ENCODE measurements around the gene H2BK1.

The H2BK1 gene

DNA sequence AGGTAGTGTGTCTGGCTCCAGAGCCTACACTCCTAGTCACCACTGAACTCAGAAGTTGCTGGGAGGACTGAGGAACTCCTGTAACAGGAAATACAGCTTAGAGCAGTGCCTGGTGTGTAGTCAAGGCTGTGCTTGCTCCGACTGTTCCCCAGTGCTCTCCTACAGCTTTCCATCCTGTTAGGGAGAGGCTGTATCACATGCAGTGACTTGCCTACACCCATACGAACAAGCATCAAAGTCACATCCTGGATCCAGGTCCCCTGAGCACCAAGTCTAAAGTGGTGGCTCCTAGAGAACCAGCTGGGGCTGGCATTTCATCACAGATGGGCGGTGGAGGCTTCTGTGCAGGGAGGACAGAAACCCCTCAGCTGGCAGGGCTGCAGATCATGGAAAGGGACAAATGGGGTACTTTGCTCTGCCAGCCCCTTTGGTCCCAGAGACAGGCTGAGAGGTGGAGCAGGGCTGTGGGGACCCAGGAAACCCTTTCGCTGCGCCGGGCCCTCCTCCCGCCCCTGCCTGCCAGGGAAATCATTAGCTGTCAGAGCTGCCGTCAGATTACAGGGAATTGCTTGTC lies 30.9 kb downstream of the H2BK1 start:
- H3K27ac ChIP-seq (ENCODE audit: low read length) = no peak overlapping the region
- no peak for DNase-seq (ENCODE audit: low read depth, low spot score)
- no peak overlapping the region for H3K4me3 ChIP-seq (ENCODE audit: low read length)
- no peaks in the 10 kb centered on the region; the same call in 1 of the 2 replicates for H3K27me3 ChIP-seq (ENCODE audit: control insufficient read depth, insufficient read depth, low read length)
- no peaks in the 10 kb centered on the region for H3K9me3 ChIP-seq (ENCODE audit: control insufficient read depth, insufficient read depth, low read length)
- no peaks in the 10 kb centered on the region for H3K36me3 ChIP-seq (ENCODE audit: control insufficient read depth, insufficient read depth, low read length)
- peaks cover 5% of the 10 kb centered on the region for H3K4me1 ChIP-seq (ENCODE audit: control insufficient read depth, insufficient read depth, low read length)
- WGBS (ENCODE audit: insufficient coverage, insufficient read length) = no CpG with 5 or more reads among the region's 8 CpGs

DNA sequence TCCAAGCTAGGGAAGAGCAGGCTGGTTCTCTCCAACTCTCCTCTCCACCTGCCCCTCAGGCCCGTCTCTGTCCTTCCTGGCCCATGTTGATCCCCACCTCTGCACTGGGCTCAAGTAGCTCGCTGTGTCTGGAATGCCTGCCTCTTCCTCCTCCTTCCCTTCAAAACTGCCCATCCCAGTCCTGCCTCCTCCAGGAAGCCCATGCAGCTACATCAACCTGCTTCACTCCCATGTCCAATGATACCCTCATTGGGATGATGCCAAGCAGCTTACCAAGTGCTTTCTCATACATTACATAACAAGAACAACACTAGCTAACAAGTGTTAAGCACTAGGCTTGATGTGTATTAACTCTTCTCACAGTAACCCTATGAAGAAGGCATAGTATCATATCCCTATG lies 31.5 kb downstream of the H2BK1 start:
- Histone ChIP-seq H3K4me1 (ENCODE audit: control insufficient read depth, insufficient read depth, low read length) (peaks cover 5% of the 10 kb centered on the region), H3K27ac (ENCODE audit: low read length) (no peak overlapping the region), H3K9me3 (ENCODE audit: control insufficient read depth, insufficient read depth, low read length) (no peaks in the 10 kb centered on the region), H3K27me3 (ENCODE audit: control insufficient read depth, insufficient read depth, low read length) (no peaks in the 10 kb centered on the region; the same call in 1 of the 2 replicates), H3K4me3 (ENCODE audit: low read length) (no peak overlapping the region), H3K36me3 (ENCODE audit: control insufficient read depth, insufficient read depth, low read length) (no peaks in the 10 kb centered on the region)
- no peak for DNase-seq (ENCODE audit: low read depth, low spot score)
- no CpG with 5 or more reads among the region's 2 CpGs for WGBS (ENCODE audit: insufficient coverage, insufficient read length)

DNA sequence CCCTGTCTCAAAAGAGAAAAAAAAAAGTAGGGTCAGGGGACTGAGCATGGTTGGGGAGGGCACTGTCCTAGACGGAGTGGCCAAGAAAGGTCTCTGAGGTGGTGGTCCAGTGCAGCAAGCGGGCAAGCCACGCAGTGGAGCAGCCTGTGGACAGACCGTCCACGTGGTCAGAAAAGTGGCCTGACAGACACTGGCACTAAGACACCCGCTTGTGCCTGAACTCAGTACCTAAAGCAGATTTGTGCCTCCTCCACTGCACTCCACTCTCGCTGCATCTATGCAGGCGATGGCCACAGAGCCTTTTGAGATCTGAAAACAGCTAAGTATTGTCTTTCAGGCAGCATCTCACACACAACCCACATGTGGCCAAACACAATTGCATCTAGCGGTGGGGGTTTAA lies 32.1 kb downstream of the H2BK1 start:
- Histone ChIP-seq H3K27me3 (ENCODE audit: control insufficient read depth, insufficient read depth, low read length) (peaks cover 1% of the 10 kb centered on the region; the same call in 1 of the 2 replicates), H3K4me1 (ENCODE audit: control insufficient read depth, insufficient read depth, low read length) (peaks cover 5% of the 10 kb centered on the region), H3K9me3 (ENCODE audit: control insufficient read depth, insufficient read depth, low read length) (no peaks in the 10 kb centered on the region), H3K27ac (ENCODE audit: low read length) (no peak overlapping the region), H3K4me3 (ENCODE audit: low read length) (no peak overlapping the region), H3K36me3 (ENCODE audit: control insufficient read depth, insufficient read depth, low read length) (no peaks in the 10 kb centered on the region)
- DNase-seq (ENCODE audit: low read depth, low spot score) = no peak
- WGBS (ENCODE audit: insufficient coverage, insufficient read length) = no CpG with 5 or more reads among the region's 9 CpGs

DNA sequence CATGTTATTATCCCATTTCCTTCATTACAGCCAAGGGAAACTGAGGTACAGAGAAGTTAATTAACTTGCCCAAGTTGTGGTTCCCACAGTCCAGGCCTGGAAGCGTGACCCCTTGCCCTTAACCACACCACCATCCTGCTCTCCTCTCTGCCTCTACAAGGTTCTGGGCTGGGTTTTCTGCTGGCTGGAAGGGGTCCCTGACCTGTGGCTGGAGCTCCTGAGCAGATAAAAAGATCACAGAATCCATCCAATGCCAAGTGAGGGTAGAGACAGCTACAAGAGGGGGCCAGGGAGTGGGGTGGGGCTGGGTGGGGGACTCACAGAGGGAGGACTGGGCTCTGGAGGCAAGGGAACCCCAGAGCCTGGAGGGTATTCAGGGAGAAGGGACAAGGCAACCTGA lies 33.0 kb downstream of the H2BK1 start:
- Histone ChIP-seq H3K4me3 (ENCODE audit: low read length) (no peak overlapping the region), H3K27ac (ENCODE audit: low read length) (no peak overlapping the region), H3K36me3 (ENCODE audit: control insufficient read depth, insufficient read depth, low read length) (no peaks in the 10 kb centered on the region), H3K27me3 (ENCODE audit: control insufficient read depth, insufficient read depth, low read length) (peaks cover 4% of the 10 kb centered on the region; the same call in 1 of the 2 replicates), H3K4me1 (ENCODE audit: control insufficient read depth, insufficient read depth, low read length) (peaks cover 5% of the 10 kb centered on the region), H3K9me3 (ENCODE audit: control insufficient read depth, insufficient read depth, low read length) (no peaks in the 10 kb centered on the region)
- no CpG with 5 or more reads among the region's 1 CpG for WGBS (ENCODE audit: insufficient coverage, insufficient read length)
- no peak for DNase-seq (ENCODE audit: low read depth, low spot score)

DNA sequence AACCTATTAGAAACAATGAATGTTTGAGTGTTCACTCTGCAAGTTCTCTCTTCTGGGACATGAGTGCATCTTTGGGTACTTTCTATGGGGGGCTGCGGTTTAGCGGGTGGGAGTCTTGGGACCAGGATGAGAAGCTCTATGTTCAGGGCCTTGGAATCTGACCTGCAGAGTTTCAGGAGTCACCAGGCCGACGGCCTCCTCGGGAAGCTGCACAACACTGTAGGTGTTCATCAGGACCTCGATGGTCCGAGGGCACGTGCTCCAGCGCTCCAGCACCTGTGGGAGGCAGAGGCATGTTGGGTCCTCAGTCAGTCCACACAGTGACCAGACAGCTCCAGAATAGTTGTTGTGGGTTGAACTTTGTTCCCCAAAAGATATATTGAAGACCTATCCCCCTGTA lies 33.9 kb downstream of the H2BK1 start:
- no peaks in the 10 kb centered on the region for H3K9me3 ChIP-seq (ENCODE audit: control insufficient read depth, insufficient read depth, low read length)
- no CpG with 5 or more reads among the region's 9 CpGs for WGBS (ENCODE audit: insufficient coverage, insufficient read length)
- no peak for DNase-seq (ENCODE audit: low read depth, low spot score)
- H3K36me3 ChIP-seq (ENCODE audit: control insufficient read depth, insufficient read depth, low read length) = no peaks in the 10 kb centered on the region
- H3K4me3 ChIP-seq (ENCODE audit: low read length) = no peak overlapping the region
- peaks cover 4% of the 10 kb centered on the region; the same call in 1 of the 2 replicates for H3K27me3 ChIP-seq (ENCODE audit: control insufficient read depth, insufficient read depth, low read length)
- peaks cover 5% of the 10 kb centered on the region for H3K4me1 ChIP-seq (ENCODE audit: control insufficient read depth, insufficient read depth, low read length)
- H3K27ac ChIP-seq (ENCODE audit: low read length) = no peak overlapping the region

DNA sequence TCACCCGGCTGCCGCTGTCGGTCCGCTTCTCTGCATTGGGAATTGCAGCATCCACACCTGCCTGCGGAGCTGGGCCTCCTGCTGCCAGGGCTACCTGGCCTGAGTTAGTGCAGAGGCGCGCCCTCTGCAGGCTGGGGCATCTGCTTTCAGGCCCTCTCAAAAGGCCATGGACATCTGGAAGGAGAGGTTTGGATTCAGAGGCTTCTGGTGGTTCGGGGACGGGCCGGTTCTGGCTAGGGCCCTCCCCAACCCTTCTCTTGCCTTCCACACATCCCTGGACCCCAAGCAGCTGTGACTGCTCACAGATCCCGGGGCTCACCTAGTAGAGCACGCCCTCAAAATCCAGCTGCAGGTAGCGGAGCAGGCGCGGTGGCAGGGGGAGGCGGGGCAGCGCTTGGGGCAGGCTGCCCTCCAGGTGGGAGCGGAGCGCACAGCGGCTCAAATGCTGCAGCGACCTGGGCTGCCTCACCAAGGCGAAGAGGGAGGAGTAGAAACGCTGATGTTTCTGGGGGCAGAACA lies 34.4 kb downstream of the H2BK1 start:
- Histone ChIP-seq H3K4me1 (ENCODE audit: control insufficient read depth, insufficient read depth, low read length) (peaks cover 5% of the 10 kb centered on the region), H3K27ac (ENCODE audit: low read length) (no peak overlapping the region), H3K4me3 (ENCODE audit: low read length) (no peak overlapping the region), H3K36me3 (ENCODE audit: control insufficient read depth, insufficient read depth, low read length) (no peaks in the 10 kb centered on the region), H3K27me3 (ENCODE audit: control insufficient read depth, insufficient read depth, low read length) (peaks cover 4% of the 10 kb centered on the region; the same call in 1 of the 2 replicates), H3K9me3 (ENCODE audit: control insufficient read depth, insufficient read depth, low read length) (no peaks in the 10 kb centered on the region)
- no peak for DNase-seq (ENCODE audit: low read depth, low spot score)
- no CpG with 5 or more reads among the region's 23 CpGs for WGBS (ENCODE audit: insufficient coverage, insufficient read length)

DNA sequence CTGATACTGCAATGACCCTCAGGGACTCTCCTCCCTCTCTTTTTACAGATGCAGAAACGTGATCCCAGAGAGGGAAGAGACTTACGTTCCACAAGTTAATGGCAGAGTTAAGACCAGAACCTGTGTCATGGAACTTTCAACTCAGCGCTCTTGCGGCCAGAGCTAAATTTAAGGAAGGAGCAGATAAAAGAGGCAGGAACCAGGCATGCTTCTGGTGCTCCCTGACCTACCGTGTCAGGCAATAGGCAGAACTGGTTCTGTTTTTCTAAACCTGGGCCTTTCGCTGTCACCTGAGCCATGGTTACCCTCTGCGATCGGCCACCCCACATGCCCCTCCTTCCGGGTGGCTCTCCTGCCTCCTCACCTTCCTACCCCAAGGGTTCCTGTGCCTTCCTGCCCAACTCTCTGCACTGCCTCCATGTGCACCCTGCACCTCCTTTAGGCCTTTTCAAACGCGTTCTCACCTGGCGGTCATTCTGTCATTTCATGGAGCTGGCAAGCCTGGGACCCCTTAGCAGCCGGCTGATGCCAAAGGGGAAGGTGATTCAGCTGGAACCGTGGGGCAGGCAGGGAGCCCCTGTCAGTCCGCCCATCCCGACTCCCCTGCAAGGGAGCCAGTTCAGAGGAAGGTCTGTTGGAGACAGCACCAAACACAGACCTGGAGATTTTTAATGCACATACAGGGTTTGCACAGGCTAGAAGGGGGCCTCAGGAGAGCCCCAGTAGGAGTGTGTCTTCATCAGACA lies 35.1 kb downstream of the H2BK1 start:
- H3K27me3 ChIP-seq (ENCODE audit: control insufficient read depth, insufficient read depth, low read length) = peaks cover 4% of the 10 kb centered on the region; the same call in 1 of the 2 replicates
- H3K4me3 ChIP-seq (ENCODE audit: low read length) = no peak overlapping the region
- no CpG with 5 or more reads among the region's 16 CpGs for WGBS (ENCODE audit: insufficient coverage, insufficient read length)
- DNase-seq (ENCODE audit: low read depth, low spot score) = no peak
- H3K27ac ChIP-seq (ENCODE audit: low read length) = no peak overlapping the region
- peaks cover 5% of the 10 kb centered on the region for H3K4me1 ChIP-seq (ENCODE audit: control insufficient read depth, insufficient read depth, low read length)
- H3K36me3 ChIP-seq (ENCODE audit: control insufficient read depth, insufficient read depth, low read length) = no peaks in the 10 kb centered on the region
- no peaks in the 10 kb centered on the region for H3K9me3 ChIP-seq (ENCODE audit: control insufficient read depth, insufficient read depth, low read length)

DNA sequence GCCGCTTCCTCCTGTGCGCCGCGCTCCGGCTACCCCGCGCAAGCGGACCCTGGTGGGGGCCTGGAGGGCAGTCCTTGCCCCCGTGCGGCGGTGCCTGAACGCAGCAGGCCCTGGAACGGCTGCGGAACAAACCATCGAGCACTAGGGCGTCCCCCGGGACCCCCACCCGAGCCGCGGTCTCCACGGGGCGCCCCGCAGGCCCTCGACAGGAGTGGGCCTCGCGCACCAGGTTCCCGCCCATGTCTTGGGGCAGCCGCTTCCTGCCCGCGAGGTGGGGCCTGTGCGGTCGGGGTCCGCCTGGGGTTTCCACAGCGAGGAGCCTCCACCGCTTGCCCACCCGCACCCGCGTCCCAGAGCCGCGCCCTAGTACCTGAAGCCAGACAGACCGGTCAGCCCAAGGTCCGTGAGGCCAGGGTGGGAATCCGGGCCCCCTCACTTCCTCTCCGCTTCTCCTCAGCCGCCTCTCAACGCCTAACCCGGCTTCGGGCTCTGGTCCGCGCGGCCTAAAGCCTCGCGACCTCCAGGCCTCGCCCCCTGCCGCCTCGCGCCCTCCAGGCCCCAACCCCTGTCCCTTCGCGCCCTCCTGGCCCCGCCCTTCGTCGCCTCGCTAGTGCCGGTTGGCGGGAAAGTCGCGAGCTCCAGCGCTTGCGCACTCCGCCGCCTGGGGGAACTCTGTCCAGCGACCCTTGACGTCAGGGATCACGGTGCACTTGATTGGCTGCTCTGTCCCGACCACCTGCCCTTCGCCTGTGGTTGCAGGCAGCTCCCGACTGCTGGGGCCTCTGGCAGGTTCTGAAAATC lies 35.8 kb downstream of the H2BK1 start:
- H3K9me3 ChIP-seq (ENCODE audit: control insufficient read depth, insufficient read depth, low read length) = no peaks in the 10 kb centered on the region
- H3K36me3 ChIP-seq (ENCODE audit: control insufficient read depth, insufficient read depth, low read length) = no peaks in the 10 kb centered on the region
- DNase-seq (ENCODE audit: low read depth, low spot score) = no peak
- H3K4me3 ChIP-seq (ENCODE audit: low read length) = no peak overlapping the region
- no CpG with 5 or more reads among the region's 77 CpGs for WGBS (ENCODE audit: insufficient coverage, insufficient read length)
- H3K4me1 ChIP-seq (ENCODE audit: control insufficient read depth, insufficient read depth, low read length) = peaks cover 5% of the 10 kb centered on the region
- no peak overlapping the region for H3K27ac ChIP-seq (ENCODE audit: low read length)
- H3K27me3 ChIP-seq (ENCODE audit: control insufficient read depth, insufficient read depth, low read length) = peaks cover 9% of the 10 kb centered on the region

DNA sequence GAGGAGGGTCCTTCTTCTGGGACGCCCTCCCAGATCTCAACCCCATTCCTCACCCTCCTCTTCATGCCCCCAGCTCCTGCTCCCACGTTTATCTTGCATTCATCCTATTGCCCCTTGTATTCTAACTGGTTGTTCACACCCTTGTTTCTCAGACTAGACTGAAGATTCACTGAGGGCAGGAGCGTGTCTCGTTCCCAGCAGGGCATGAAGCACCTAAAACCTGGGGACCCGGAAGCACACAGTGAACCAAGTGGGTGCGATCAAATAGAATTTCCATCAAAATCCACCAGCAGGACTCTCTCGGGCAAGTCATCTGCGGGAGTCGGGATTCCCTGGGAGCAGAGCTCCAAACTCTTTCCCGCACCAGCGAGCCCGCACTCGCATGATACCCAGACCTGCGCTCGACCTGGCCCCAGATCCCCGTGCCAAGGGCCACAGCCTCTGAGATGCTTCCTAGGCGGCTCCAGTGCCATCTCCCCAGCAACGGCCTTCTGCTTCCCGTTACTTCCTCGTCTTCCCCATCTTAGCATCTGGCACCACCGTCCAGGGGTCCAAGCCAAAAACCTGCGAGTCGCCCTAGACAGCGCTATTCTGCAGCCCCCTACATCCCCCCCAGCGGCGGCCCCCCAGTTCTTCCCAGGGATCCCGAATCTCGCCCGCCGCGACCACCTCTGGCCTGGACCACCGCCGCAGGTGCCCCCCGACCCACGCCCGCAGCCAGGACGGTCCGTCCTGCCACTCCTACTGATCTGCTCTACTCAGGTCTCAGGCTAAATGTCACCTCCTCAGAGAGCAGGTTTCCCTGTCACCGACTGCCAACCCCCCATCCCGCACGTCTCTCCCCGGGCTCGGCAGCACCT lies 36.7 kb downstream of the H2BK1 start:
- no peaks in the 10 kb centered on the region for H3K9me3 ChIP-seq (ENCODE audit: control insufficient read depth, insufficient read depth, low read length)
- no peaks in the 10 kb centered on the region for H3K36me3 ChIP-seq (ENCODE audit: control insufficient read depth, insufficient read depth, low read length)
- H3K27ac ChIP-seq (ENCODE audit: low read length) = no peak overlapping the region
- H3K4me3 ChIP-seq (ENCODE audit: low read length) = no peak overlapping the region
- DNase-seq (ENCODE audit: low read depth, low spot score) = no peak
- peaks cover 5% of the 10 kb centered on the region for H3K4me1 ChIP-seq (ENCODE audit: control insufficient read depth, insufficient read depth, low read length)
- WGBS (ENCODE audit: insufficient coverage, insufficient read length) = no CpG with 5 or more reads among the region's 43 CpGs
- H3K27me3 ChIP-seq (ENCODE audit: control insufficient read depth, insufficient read depth, low read length) = peaks cover 18% of the 10 kb centered on the region

Measured in iPS DF 6.9 (cell line).